ENCODE measurements around the gene SPATA6. TPM values are rescaled to one million over a fixed set of nuclear protein-coding genes. Genes with fewer than 3 reads are reported as not detected.

SPATA6 gene
- total and polyA plus RNA-seq, 2 of the 8 experiments (the other 6 are each of a cell fraction or from before 2014, with no cell fraction given): 2.4 to 17.2 TPM

DNA sequence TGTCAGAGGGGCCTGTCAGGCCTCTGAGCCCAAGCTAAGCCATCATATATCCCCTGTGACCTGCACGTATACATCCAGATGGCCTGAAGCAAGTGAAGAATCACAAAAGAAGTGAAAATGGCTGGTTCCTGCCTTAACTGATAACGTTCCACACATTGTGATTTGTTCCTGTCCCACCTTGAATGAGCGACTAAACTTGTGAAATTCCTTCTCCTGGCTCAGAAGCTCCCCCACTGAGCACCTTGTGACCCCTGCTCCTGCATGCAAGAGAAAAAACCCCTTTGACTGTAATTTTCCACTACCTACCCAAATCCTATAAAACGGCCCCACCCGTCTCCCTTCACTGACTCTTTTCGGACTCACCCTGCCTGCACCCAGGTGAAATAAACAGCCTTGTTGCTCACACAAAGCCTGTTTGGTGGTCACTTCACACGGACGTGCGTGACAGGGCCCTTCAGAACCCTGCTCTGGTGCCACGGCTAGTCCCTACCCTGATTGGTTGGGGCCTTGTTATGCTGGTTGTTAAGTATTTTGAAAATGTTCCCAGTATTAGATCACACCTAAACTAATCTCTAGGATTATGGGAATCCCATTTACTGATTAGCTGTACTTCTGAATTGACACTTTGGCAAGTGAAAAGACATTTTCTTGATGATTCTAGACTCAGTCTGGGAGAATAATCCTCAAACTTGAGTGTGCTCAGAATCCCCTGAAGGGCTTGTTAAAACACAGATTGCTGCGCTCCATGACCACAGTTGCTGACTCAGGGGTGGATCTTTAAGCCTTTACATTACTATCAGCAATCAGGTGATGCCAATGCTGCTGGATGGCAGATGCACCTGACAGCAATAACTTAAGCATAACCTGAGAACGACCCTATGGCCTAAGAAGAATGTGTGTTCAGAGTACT is 28.8 kb upstream of the SPATA6 start:
- no peak overlapping the region; the same call in 1 of the 2 replicates for H4K8ac ChIP-seq (ENCODE audit: extremely low read depth, insufficient read depth, low read length)
- FAIRE-seq: no peak
- no peak overlapping the region for H2BK120ac ChIP-seq (replicated peaks; ENCODE audit: low read depth, low read length)
- H2AFZ ChIP-seq (ENCODE audit: low read length): 0 out of 2 replicates have a peak overlapping the region, but pooled peaks have one; percentile 51
- no peaks in the 10 kb centered on the region for H3K23me2 ChIP-seq (ENCODE audit: low read depth, low read length)
- peak overlapping the region; percentile 75; the same call in 1 of the 2 replicates for H2BK20ac ChIP-seq (ENCODE audit: low read length)
- no peak overlapping the region for H3K4me3 ChIP-seq (ENCODE audit: extremely low read depth in 1 of 4, insufficient read depth in 2 of 4, low read depth in 3 of 4, low read length in 4 of 4)
- 62% methylated on average over 12 of the region's 12 CpGs; no CpG with 5 or more reads in 1 of the 2 experiments for WGBS, 2 experiments (ENCODE audit: extremely low coverage in 1 of 2, insufficient coverage in 1 of 2, insufficient read length in 1 of 2, insufficient replicate concordance in 2 of 2, low coverage in 1 of 2, low lambda C conversion rate in 2 of 2, missing lambda C conversion rate in 1 of 2)
- no peak overlapping the region for H3K23ac ChIP-seq (ENCODE audit: insufficient read length)
- no peaks in the 10 kb centered on the region for H3K9me3 ChIP-seq (ENCODE audit: insufficient read depth in 2 of 2, low read depth in 1 of 2, low read length in 1 of 2)
- peaks cover 0 to 18% (median 8%) of the 10 kb centered on the region in 4 experiments; a peak in 5 of 7 replicates for H3K4me1 ChIP-seq (replicated peaks in 1 of 4; ENCODE audit: control insufficient read depth in 3 of 4, insufficient read depth in 4 of 4, low read length in 3 of 4)
- no peaks in the 10 kb centered on the region for H3K36me3 ChIP-seq (ENCODE audit: control insufficient read depth in 2 of 4, insufficient read depth in 4 of 4, low read length in 3 of 4)
- no peaks in the 10 kb centered on the region for H4K20me1 ChIP-seq (replicated peaks in 1 of 2; ENCODE audit: control insufficient read depth in 1 of 2, insufficient read depth in 2 of 2, low read length in 2 of 2)
- no peak overlapping the region for H3K9ac ChIP-seq (replicated peaks in 1 of 4; ENCODE audit: extremely low read depth in 1 of 4, low read depth in 3 of 4, low read length in 3 of 4)
- no peak for DNase-seq (ENCODE audit: low read depth in 1 of 2, low spot score in 2 of 2)
- H3K4me2 ChIP-seq (ENCODE audit: insufficient read depth in 1 of 2, low read depth in 2 of 2, low read length in 2 of 2): no peak overlapping the region
- H3K27ac ChIP-seq (ENCODE audit: low read depth, low read length): no peak overlapping the region
- POLR2A ChIA-PET (ENCODE audit: partially characterized antibody): no interaction called here
- no peak overlapping the region for H3K18ac ChIP-seq (ENCODE audit: extremely low read depth, low read length)
- CTCF ChIA-PET (ENCODE audit: partially characterized antibody): interaction anchor here (1.1 to 5.2 kb wide), 8 partner anchors 10 to 1848 kb away, joined by 3 to 76 read pairs (median 8); no protein-coding TSS in a partner anchor
- peak overlapping the region; percentile 58 for H4K91ac ChIP-seq (replicated peaks; ENCODE audit: insufficient read length, low read length)
- no peaks in the 10 kb centered on the region for H3K79me2 ChIP-seq (ENCODE audit: control insufficient read depth in 1 of 2, insufficient read depth in 2 of 2, low read length in 2 of 2)
- H2BK15ac ChIP-seq (ENCODE audit: low read length): no peak overlapping the region
- no peak overlapping the region for H3K4ac ChIP-seq (replicated peaks; ENCODE audit: insufficient read length, low read depth, low read length)
- no peak overlapping the region for H3K56ac ChIP-seq (replicated peaks; ENCODE audit: insufficient read length, low read depth, low read length)
- no peak overlapping the region for H4K5ac ChIP-seq (ENCODE audit: insufficient read length, low read depth, low read length)
- no peak overlapping the region for H2AK5ac ChIP-seq (ENCODE audit: low read depth, low read length)
- 0 out of 2 replicates have a peak overlapping the region, but pooled peaks have one; percentile 76 for H2BK12ac ChIP-seq (ENCODE audit: low read depth, low read length)
- H3K27me3 ChIP-seq (replicated peaks in 1 of 4; ENCODE audit: control insufficient read depth in 3 of 4, extremely low read depth in 1 of 4, insufficient read depth in 3 of 4, low read length in 3 of 4): no peaks in the 10 kb centered on the region
- H3K79me1 ChIP-seq (ENCODE audit: low read depth, low read length): no peaks in the 10 kb centered on the region
- no peak overlapping the region for H3K14ac ChIP-seq (ENCODE audit: insufficient read length)
- peak overlapping the region; percentile 81; the same call in 1 of the 2 replicates for H2BK5ac ChIP-seq (ENCODE audit: low read depth, low read length)
- TF ChIP-seq NRF1 (IDR thresholded peaks at IDR 0.05; ENCODE audit: low read depth, low read length): no peak
- no peak for TF ChIP-seq POLR2A (IDR thresholded peaks at IDR 0.05; ENCODE audit: control extremely low read depth in 1 of 2, low read depth in 2 of 2, low read length in 2 of 2)
- no peak for TF ChIP-seq PHF8 (conservative IDR thresholded peaks at IDR 0.05; ENCODE audit: low read depth, low read length)
- TF ChIP-seq, protein P1, sequence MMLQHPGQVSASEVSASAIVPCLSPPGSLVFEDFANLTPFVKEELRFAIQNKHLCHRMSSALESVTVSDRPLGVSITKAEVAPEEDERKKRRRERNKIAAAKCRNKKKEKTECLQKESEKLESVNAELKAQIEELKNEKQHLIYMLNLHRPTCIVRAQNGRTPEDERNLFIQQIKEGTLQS (IDR thresholded peaks at IDR 0.05; ENCODE audit: insufficient read depth, low read depth, low read length): no peak
- no peak for TF ChIP-seq SP2 (IDR thresholded peaks at IDR 0.05; ENCODE audit: low read length)
- TF ChIP-seq BRCA1 (IDR thresholded peaks at IDR 0.05; ENCODE audit: low read depth, low read length): no peak
- no peak for TF ChIP-seq POLR2AphosphoS5 (IDR thresholded peaks at IDR 0.05; ENCODE audit: low read depth, low read length)

Measured in H1 (cell line).